ENCODE results near the gene CRYGB. TPM values are rescaled to one million over a fixed set of nuclear protein-coding genes. Genes with fewer than 3 reads are reported as not detected.

CRYGB gene
- total and polyA plus RNA-seq, 2 donors (not counting 3 experiments of a cell fraction or from before 2014, with no cell fraction given) = not detected

- H3K9me3 ChIP-seq (replicated peaks; ENCODE audit: control insufficient read depth, insufficient read depth, low read length) = no peaks in the 10 kb centered on the region
- DNase-seq (ENCODE audit: low read depth, low spot score) (peak; percentile 6), FAIRE-seq (no peak)
- dilution Hi-C loops (cut with MboI; ENCODE audit: extremely low pct_ligation_motif_present, low sequenced_read_pairs) (no loop called here), intact Hi-C loops (cut with micrococcal nuclease) (no loop called here)
- POLR2A ChIA-PET = no interaction called here
- no peaks in the 10 kb centered on the region for H3K9me1 ChIP-seq (replicated peaks; ENCODE audit: control insufficient read depth, extremely low read depth, insufficient read depth, low read length)
- H3K4me3 ChIP-seq (replicated peaks in 1 of 3; ENCODE audit: insufficient read depth in 1 of 3, low read depth in 1 of 3, low read length in 3 of 3) = no peak overlapping the region
- TF ChIP-seq POLR2AphosphoS5 (IDR thresholded peaks at IDR 0.05; ENCODE audit: insufficient read depth, low read depth, low read length) = no peak
- TF ChIP-seq, protein P1, sequence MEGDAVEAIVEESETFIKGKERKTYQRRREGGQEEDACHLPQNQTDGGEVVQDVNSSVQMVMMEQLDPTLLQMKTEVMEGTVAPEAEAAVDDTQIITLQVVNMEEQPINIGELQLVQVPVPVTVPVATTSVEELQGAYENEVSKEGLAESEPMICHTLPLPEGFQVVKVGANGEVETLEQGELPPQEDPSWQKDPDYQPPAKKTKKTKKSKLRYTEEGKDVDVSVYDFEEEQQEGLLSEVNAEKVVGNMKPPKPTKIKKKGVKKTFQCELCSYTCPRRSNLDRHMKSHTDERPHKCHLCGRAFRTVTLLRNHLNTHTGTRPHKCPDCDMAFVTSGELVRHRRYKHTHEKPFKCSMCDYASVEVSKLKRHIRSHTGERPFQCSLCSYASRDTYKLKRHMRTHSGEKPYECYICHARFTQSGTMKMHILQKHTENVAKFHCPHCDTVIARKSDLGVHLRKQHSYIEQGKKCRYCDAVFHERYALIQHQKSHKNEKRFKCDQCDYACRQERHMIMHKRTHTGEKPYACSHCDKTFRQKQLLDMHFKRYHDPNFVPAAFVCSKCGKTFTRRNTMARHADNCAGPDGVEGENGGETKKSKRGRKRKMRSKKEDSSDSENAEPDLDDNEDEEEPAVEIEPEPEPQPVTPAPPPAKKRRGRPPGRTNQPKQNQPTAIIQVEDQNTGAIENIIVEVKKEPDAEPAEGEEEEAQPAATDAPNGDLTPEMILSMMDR (IDR thresholded peaks at IDR 0.05; ENCODE audit: extremely low read depth in 1 of 2, insufficient read depth in 1 of 2, low read depth in 1 of 2, low read length in 2 of 2) = no peak
- TF ChIP-seq, protein P2, sequence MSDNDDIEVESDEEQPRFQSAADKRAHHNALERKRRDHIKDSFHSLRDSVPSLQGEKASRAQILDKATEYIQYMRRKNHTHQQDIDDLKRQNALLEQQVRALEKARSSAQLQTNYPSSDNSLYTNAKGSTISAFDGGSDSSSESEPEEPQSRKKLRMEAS (IDR thresholded peaks at IDR 0.05; ENCODE audit: insufficient read depth, insufficient read length) = no peak
- no peak for TF ChIP-seq MYC (IDR thresholded peaks at IDR 0.05; ENCODE audit: low read depth, low read length)
- no peak for TF ChIP-seq GATA2 (IDR thresholded peaks at IDR 0.05; ENCODE audit: insufficient read depth, insufficient read length, low read depth, low read length)
- TF ChIP-seq JUN (IDR thresholded peaks at IDR 0.05; ENCODE audit: borderline replicate concordance, insufficient read depth, insufficient read length, low read depth) = no peak
- TF ChIP-seq FOS (IDR thresholded peaks at IDR 0.05; ENCODE audit: borderline replicate concordance, insufficient read depth, low read length) = no peak
- no peak for TF ChIP-seq EZH2 (IDR thresholded peaks at IDR 0.05; ENCODE audit: borderline replicate concordance, low read depth, low read length, severe bottlenecking)
- TF ChIP-seq POLR2A (IDR thresholded peaks at IDR 0.05; ENCODE audit: low read depth, low read length) = no peak
- H3K4me1 ChIP-seq (ENCODE audit: control insufficient read depth, extremely low read depth, insufficient read depth, low read length) = no peaks in the 10 kb centered on the region
- H4K20me1 ChIP-seq (replicated peaks; ENCODE audit: control insufficient read depth, extremely low read depth, insufficient read depth, low read length) = no peaks in the 10 kb centered on the region
- H3K4me2 ChIP-seq (ENCODE audit: insufficient read depth, low read length) = no peak overlapping the region
- no TSS peak for BruUV-seq (replicated peaks)
- CTCF ChIA-PET = interaction anchor here (1.1 kb wide), 1 partner anchor 11 kb away, joined by 3 read pairs; no protein-coding TSS in a partner anchor
- H3K36me3 ChIP-seq (ENCODE audit: control insufficient read depth in 2 of 2, extremely low read depth in 1 of 2, insufficient read depth in 2 of 2, low read length in 2 of 2) = no peaks in the 10 kb centered on the region
- no peak overlapping the region for H3K27ac ChIP-seq (ENCODE audit: insufficient read depth, low read depth, low read length)
- H3K9ac ChIP-seq (replicated peaks; ENCODE audit: extremely low read depth, insufficient read depth, low read length) = no peak overlapping the region
- H3K79me2 ChIP-seq (ENCODE audit: control insufficient read depth, insufficient read depth, low read length) = no peaks in the 10 kb centered on the region
- H2AFZ ChIP-seq (ENCODE audit: low read depth, low read length) = no peak overlapping the region
- no peaks in the 10 kb centered on the region for H3K27me3 ChIP-seq (ENCODE audit: control insufficient read depth in 2 of 2, insufficient read depth in 2 of 2, low read length in 2 of 2)
Measured at GRCh38 chr2:208142240-208142924, 3.6 kb downstream of the CRYGB start.

Data from endothelial cell of umbilical vein (primary cell).